ENCODE measurements around the gene KIF26A. TPM values are rescaled to one million over a fixed set of nuclear protein-coding genes. Genes with fewer than 3 reads are reported as not detected.

The KIF26A gene
- total and polyA plus RNA-seq, 2 of the 13 experiments (the other 11 are each of a cell fraction or from before 2014, with no cell fraction given) = not detected

GRCh38 chr14:104179126-104179525 is 40.7 kb downstream of the KIF26A start:
- Histone ChIP-seq H3K4me2 (ENCODE audit: low read depth, low read length) (no peak overlapping the region), H3K4me3 (replicated peaks in 1 of 3; ENCODE audit: insufficient read depth in 1 of 3, low read depth in 2 of 3, low read length in 3 of 3) (no peak overlapping the region), H3K79me2 (ENCODE audit: insufficient read depth, low read length) (no peaks in the 10 kb centered on the region), H3K36me3 (replicated peaks in 1 of 2; ENCODE audit: control insufficient read depth in 1 of 2, insufficient read depth in 2 of 2, low read length in 2 of 2) (no peaks in the 10 kb centered on the region), H3K9me3 (ENCODE audit: low read length) (no peaks in the 10 kb centered on the region), H4K20me1 (ENCODE audit: insufficient read depth, low read length) (no peaks in the 10 kb centered on the region), H2AFZ (ENCODE audit: low read length) (no peak overlapping the region), H3K9ac (ENCODE audit: insufficient read depth, low read depth, low read length) (no peak overlapping the region), H3K4me1 (ENCODE audit: insufficient read depth, low read length) (no peaks in the 10 kb centered on the region), H3K27ac (ENCODE audit: extremely low read length, insufficient read depth, low read length) (no peak overlapping the region), H3K27me3 (ENCODE audit: control insufficient read depth in 1 of 2, insufficient read depth in 2 of 2, low read length in 2 of 2) (peaks cover 24 to 46% of the 10 kb centered on the region in 2 experiments; a peak in 4 of 5 replicates)
- ATAC-seq (no peak), DNase-seq (ENCODE audit: low spot score) (no peak), FAIRE-seq (no peak)
- in situ Hi-C loops (cut with HindIII; ENCODE audit: extremely low pct_ligation_motif_present, low pct_unique_long_range_greater_than_20kb) (no loop called here), intact Hi-C loops (cut with micrococcal nuclease; ENCODE audit: unreplicated experiment) (no loop called here)
- WGBS (ENCODE audit: low lambda C conversion rate) = no CpG with 5 or more reads among the region's 21 CpGs
- no TSS peak for BruUV-seq (replicated peaks)
- CTCF ChIA-PET (ENCODE audit: low intra/inter-chr PET ratio, low total read pairs) = no interaction called here
- POLR2A ChIA-PET = no interaction called here
- TF ChIP-seq FOXO4 (CRISPR knock-in tag; conservative IDR thresholded peaks at IDR 0.05) (no peak), FOSL1 (CRISPR knock-in tag; IDR thresholded peaks at IDR 0.05; ENCODE audit: borderline replicate concordance) (no peak), ZBTB21 (CRISPR knock-in tag; IDR thresholded peaks at IDR 0.05) (no peak), CENPX (CRISPR knock-in tag; IDR thresholded peaks at IDR 0.05) (no peak), ZBTB42 (CRISPR knock-in tag; IDR thresholded peaks at IDR 0.05) (no peak)
- TF ChIP-seq, protein P1, sequence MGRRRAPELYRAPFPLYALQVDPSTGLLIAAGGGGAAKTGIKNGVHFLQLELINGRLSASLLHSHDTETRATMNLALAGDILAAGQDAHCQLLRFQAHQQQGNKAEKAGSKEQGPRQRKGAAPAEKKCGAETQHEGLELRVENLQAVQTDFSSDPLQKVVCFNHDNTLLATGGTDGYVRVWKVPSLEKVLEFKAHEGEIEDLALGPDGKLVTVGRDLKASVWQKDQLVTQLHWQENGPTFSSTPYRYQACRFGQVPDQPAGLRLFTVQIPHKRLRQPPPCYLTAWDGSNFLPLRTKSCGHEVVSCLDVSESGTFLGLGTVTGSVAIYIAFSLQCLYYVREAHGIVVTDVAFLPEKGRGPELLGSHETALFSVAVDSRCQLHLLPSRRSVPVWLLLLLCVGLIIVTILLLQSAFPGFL (CRISPR knock-in tag; IDR thresholded peaks at IDR 0.05) = no peak

All from HepG2 (cell line).